Activated T-helper 17 cell treated with anti-CD3 and anti-CD28 coated beads, Interleukin-2, amount 50 U/mL, for 72 hours (primary cell): ENCODE results near the gene SSC5D. TPM values are rescaled to one million over a fixed set of nuclear protein-coding genes. Genes with fewer than 3 reads are reported as not detected.

Experiments
- ATAC-seq: fragments of 150-1000 bp; cut with Tn5 transposase; replicated peaks from 2 replicates; pipeline ENCODE4 v1.10.0; 2021; ENCODE audit warnings: mild to moderate bottlenecking, moderate library complexity
- H3K27ac Mint-ChIP-seq: one replicate; pipeline ENCODE4 v1.8.0; 2022; ENCODE audit warnings: mixed read lengths
- H3K27me3 Mint-ChIP-seq: one replicate; pipeline ENCODE4 v1.8.0; 2022; ENCODE audit warnings: mixed read lengths
- H3K36me3 Mint-ChIP-seq: one replicate; pipeline ENCODE4 v1.8.0; 2022; ENCODE audit warnings: low read depth, mild to moderate bottlenecking, mixed read lengths
- H3K4me1 Mint-ChIP-seq: one replicate; pipeline ENCODE4 v1.8.0; 2022; ENCODE audit warnings: mixed read lengths
- H3K4me3 Mint-ChIP-seq: one replicate; pipeline ENCODE4 v1.8.0; 2022; ENCODE audit warnings: mild to moderate bottlenecking, mixed read lengths
- H3K9me3 Mint-ChIP-seq: one replicate; pipeline ENCODE4 v1.8.0; 2022; ENCODE audit warnings: mixed read lengths
- total RNA-seq, 2 donors: library from RNA; stranded (reverse); gene quantifications; one replicate each; pipeline ENCODE4 v1.2.3, GENCODE V29; 2022

SSC5D gene
- total RNA-seq, 2 donors from 2014 or later, result 0.41 to 0.69 TPM

DNA sequence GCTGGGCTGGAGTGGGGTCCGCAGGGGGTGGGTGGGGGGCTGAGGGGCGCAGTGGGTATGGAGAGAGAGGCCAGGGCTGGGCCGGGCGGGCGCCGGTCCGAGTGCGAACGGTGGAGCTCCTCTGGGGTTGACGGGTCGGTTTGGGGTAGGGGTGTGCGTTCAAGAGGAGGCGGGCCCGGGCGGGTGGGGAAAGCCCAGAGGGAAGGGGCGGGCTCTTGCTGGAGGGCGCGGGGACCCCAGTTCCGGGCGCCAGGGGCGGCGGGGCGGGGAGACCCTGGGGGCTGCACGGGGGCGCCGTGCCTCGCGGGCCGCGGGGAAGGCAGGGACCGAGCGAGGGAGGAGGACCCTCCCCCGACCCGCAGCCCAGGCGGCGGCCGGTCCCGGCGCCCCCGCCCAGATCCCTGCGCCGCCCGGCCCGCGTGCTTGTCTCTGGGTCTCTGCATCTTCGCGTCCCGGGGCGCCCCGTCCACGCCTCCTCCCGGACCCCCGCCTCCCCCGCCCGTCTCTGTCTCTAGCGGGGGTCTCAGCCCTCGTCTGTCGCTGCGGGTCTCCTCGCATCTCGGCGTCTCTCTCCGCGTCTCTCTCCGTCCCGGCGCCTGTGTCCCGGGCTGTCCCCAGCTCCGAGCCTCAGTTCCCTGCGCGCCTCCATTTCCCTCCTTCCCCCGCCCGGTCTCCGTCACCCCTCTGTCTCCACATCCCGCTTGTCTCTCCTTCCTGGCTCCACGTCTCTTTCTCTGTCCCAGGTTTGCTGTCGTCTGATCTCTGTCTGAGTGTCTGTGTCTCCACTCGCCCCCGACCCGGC, 36.9 kb upstream of the SSC5D start:
- peak overlapping the region; percentile 51 for H3K4me3 Mint-ChIP-seq
- no peak for ATAC-seq
- no peaks in the 10 kb centered on the region for H3K36me3 Mint-ChIP-seq
- no peak overlapping the region for H3K27ac Mint-ChIP-seq
- no peaks in the 10 kb centered on the region for H3K9me3 Mint-ChIP-seq
- peaks cover 18% of the 10 kb centered on the region for H3K27me3 Mint-ChIP-seq
- no peaks in the 10 kb centered on the region for H3K4me1 Mint-ChIP-seq

DNA sequence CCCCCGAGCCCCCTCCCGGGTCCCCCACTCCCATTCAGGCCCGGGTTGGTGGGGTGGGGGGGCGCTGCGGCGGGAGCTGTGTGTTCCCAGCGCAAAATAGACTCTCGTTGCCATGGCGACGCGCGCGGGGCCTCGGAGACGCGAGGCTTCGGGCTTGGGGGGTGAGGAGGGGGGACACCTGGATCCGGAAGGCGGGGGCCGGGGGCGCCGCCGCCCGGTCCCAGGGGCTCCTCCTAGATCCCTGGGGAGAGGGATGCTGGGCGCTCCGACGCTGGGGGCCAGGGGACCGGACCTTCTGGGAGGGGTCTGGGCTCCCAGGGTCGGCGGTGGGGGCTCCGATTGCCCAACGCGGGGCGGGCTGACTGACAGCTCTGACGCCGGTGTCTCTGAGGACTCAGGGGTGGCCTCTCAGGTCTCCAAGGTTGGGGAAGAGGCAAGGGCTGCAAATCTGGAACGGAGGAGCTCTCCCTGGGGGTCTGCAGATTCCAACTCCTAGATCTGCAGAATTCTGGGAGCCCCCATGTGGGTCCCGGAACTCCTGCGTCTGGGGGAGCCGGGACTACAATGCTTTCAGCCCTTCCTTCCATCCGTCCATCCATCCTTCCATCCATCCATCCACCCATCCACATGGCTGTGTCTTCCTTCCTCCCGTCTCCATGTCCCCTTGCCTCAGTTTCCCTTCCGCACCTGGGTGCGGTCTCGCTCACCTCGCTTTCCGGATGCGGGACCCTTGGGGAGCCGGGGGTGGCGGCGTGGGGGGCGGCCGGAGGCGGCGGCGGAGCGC, 36.1 kb upstream of the SSC5D start:
- no peak for ATAC-seq
- no peaks in the 10 kb centered on the region for H3K36me3 Mint-ChIP-seq
- peak overlapping the region; percentile 51 for H3K4me3 Mint-ChIP-seq
- H3K27me3 Mint-ChIP-seq, result peaks cover 18% of the 10 kb centered on the region
- H3K9me3 Mint-ChIP-seq, result no peaks in the 10 kb centered on the region
- H3K4me1 Mint-ChIP-seq, result no peaks in the 10 kb centered on the region
- no peak overlapping the region for H3K27ac Mint-ChIP-seq

DNA sequence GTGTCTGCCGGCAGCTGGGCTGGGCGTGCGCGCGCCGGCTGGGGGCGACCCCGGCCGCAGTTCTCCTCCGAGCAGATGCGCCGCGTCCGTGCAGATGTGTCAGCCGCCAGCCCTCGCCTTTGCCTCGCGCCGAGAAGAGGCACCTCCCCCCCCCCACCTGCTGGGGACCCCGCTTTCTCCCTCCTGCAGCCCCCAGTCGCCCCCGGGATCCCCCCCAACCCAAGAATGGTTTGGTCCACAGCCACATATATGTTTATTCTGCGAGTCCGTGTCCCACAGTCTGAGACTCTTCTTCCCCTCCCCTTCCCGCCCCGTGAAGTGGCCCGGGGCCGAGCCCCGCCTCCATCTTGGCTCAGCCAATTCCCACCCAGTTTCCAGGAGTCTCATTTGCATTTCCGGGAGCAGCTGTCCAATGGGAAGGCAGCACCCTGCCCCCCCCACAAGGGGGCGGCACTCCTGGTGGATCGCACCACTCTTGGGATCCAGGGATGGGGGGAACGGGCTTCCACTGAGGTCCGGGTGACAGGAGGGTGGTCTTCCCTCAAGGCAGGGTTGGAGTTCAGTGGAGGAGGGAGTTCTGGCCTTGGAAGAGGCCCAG, 35.4 kb upstream of the SSC5D start:
- H3K4me1 Mint-ChIP-seq, result no peaks in the 10 kb centered on the region
- H3K4me3 Mint-ChIP-seq, result peak overlapping the region; percentile 39
- H3K27ac Mint-ChIP-seq, result no peak overlapping the region

DNA sequence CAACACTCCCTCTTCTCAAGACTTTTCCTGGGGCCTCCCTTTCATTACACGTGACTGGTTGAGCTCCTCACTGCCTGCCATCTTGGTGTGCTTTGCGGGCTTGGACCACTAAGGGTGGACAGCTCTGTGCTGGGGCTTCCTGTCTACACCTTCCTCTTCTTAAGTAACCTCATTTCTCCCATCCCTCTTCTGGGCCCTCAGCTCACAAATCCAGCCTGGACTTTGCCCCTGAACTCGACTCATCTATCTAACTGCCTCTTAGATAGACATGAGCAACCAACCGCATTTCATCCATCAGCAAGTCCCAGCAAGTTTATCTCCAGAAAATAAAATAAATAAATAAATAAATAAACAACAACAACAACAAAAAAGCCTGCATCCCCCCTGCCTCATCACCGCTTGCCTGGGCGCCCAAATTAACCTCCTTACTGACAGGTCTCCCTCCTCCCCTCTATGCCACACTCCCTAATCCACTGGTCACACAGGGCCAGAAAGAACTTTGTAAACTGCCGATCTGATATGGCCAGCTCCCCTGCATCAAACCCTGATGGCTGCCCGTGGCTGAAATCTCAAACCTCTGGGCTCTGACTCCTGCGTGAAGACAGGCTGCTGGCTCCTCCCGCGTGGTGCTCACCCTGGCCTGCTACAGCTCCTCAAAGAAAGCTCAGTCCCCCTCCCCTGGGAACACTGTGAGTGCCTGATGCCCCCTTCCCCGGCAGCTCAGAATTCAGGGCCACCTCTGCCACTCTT, 34.5 kb upstream of the SSC5D start:
- H3K27ac Mint-ChIP-seq, result no peak overlapping the region
- H3K36me3 Mint-ChIP-seq, result no peaks in the 10 kb centered on the region
- peaks cover 18% of the 10 kb centered on the region for H3K27me3 Mint-ChIP-seq
- H3K4me1 Mint-ChIP-seq, result no peaks in the 10 kb centered on the region
- peak overlapping the region; percentile 39 for H3K4me3 Mint-ChIP-seq
- no peak for ATAC-seq
- no peaks in the 10 kb centered on the region for H3K9me3 Mint-ChIP-seq

More for the DNA sequence above, 35.4 kb upstream of the SSC5D start:
- no peaks in the 10 kb centered on the region for H3K9me3 Mint-ChIP-seq
- peak; percentile 65 for ATAC-seq
- H3K36me3 Mint-ChIP-seq, result no peaks in the 10 kb centered on the region
- peaks cover 18% of the 10 kb centered on the region for H3K27me3 Mint-ChIP-seq

DNA sequence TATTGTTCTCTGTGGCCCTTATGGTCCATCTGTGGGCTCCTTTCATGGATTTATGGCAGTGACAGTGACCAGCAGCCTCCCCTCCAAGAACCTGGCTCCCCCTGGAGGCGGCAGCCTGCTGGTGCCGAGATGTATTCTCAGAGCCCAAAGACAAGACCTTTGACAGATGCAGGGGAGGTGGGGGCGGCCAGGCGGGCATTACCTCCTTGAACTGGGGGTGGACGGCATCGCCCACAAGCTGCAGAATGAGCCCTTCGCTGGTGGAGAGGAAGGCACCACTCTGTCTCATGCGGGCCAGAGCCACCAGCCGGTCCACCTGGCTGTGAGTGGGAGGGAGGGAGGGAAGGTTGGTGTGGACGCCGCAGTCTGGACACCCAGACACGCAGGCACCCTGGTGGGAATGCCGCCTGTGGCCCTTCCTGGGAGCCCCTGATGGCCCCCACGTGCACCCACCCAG, 33.4 kb upstream of the SSC5D start:
- Mint-ChIP-seq H3K27ac (no peak overlapping the region), H3K36me3 (no peaks in the 10 kb centered on the region), H3K4me3 (no peak overlapping the region), H3K27me3 (peaks cover 18% of the 10 kb centered on the region), H3K4me1 (no peaks in the 10 kb centered on the region), H3K9me3 (no peaks in the 10 kb centered on the region)
- no peak for ATAC-seq

DNA sequence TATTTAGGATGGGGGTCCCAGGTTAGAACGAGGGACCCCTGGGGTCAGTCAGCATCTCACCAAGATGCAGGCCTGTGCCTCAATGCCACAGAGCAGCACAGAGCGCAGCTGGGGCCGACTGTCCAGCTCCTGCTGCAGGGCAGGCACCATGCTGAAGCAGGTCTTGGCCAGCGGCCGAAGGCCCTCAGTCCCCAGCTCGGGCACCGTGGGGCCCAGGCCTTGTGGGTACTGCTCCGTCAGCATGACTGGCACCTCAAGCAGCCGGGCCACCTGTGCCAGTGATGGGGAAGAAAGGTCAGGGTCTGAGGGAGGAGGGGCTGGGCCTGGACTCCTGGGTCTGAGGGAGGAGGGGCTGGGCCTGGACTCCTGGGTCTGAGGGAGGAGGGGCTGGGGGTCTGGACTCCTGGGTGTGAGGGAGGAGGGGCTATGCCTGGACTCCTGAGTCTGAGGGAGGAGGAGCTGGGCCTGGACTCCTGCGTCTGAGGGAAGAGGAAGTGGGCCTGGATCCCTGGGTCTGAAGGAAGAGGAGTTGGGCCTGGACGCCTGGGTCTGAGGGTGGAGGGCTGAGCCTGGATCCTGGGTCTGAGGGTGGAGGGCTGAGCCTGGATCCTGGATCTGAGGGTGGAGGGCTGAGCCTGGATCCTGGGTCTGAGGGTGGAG, 32.5 kb upstream of the SSC5D start:
- peaks cover 7% of the 10 kb centered on the region for H3K4me1 Mint-ChIP-seq
- H3K27ac Mint-ChIP-seq, result no peak overlapping the region
- no peaks in the 10 kb centered on the region for H3K36me3 Mint-ChIP-seq
- peaks cover 14% of the 10 kb centered on the region for H3K27me3 Mint-ChIP-seq
- H3K9me3 Mint-ChIP-seq, result no peaks in the 10 kb centered on the region
- no peak for ATAC-seq
- H3K4me3 Mint-ChIP-seq, result no peak overlapping the region

DNA sequence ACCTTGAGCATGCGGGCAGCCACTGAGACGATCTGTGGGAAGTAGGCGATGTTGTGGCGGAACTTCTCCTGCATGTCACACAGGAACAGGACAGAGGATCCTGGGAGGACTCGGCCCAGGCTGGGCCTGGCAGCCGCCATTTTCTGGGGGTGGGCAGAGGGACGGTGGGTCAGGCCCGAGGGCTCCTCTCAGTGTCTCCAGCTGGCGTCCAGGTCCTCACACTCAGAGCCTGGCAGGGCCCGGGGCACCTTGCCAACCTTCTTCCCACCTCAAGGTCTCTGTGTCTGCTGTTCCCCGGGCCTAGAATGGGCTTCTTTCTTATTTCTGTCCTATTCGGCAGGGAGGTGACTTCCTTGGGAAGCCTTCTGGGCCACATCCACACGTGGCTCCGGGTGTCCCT, 31.9 kb upstream of the SSC5D start:
- ATAC-seq, result no peak
- Mint-ChIP-seq H3K36me3 (no peaks in the 10 kb centered on the region), H3K27me3 (peaks cover 11% of the 10 kb centered on the region), H3K4me1 (peaks cover 10% of the 10 kb centered on the region), H3K9me3 (no peaks in the 10 kb centered on the region), H3K4me3 (no peak overlapping the region), H3K27ac (no peak overlapping the region)

DNA sequence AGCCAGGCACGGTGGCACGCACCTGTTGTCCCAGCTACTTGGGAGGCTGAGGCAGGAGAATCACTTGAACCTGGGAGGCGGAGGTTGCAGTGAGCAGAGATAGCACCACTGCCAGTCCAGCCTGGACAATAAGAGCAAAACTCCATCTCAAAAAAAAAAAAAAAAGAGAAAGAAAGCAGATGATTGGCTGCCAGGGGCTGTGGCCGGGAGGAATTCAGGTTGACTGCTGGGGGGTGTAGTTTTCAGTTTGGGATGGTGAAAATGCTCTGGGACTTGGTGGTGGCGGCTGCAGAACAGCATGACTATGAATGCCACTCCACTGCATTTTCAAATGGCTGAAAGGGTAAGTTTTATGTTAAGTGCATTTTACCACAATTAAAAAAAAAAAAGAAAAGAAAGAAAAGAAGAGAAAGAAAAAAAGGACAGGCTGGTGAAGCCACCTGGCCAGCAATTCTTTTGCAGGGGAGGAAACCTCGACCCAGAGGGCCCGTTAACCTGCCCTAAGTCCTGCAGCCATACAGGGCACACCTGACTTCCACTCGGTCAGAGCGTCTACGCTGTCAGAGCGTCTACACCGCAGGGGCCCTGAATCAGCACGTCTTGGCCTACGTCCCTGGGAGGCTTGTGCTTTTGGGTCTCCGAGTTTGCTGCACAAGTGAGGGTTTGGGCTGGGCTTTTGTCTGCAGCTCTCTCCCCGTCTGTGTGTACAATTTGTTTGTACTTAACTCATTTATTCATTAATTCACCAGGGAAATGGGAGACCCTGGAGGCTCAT, 30.4 kb upstream of the SSC5D start:
- no peak overlapping the region for H3K27ac Mint-ChIP-seq

DNA sequence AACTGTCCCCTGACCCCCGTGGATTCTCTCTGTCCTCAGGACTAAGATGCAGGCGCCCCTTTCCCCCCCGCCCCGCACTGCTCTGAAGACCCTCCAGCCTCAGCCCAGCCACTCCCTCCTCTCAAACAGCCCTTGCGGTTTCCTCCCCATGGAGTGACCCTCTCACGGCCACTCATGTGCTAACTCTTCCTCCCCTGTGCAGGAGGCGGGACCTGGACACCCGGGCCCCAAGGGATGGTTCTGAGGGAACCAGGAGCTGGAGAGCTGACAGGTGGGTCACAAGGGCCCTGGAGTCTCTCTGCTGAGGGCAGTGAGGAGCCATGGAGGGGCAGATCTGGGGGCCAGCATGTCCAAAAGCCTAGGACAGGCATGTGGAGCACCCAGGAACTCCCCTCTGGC, 28.7 kb upstream of the SSC5D start:
- no peak for ATAC-seq
- H3K27me3 Mint-ChIP-seq, result no peaks in the 10 kb centered on the region
- H3K27ac Mint-ChIP-seq, result no peak overlapping the region
- H3K4me1 Mint-ChIP-seq, result peaks cover 10% of the 10 kb centered on the region
- H3K9me3 Mint-ChIP-seq, result no peaks in the 10 kb centered on the region
- H3K36me3 Mint-ChIP-seq, result no peaks in the 10 kb centered on the region
- H3K4me3 Mint-ChIP-seq, result peak overlapping the region; percentile 88

More for the DNA sequence above, 30.4 kb upstream of the SSC5D start:
- H3K27me3 Mint-ChIP-seq, result peaks cover 4% of the 10 kb centered on the region
- no peak overlapping the region for H3K4me3 Mint-ChIP-seq
- ATAC-seq, result no peak
- H3K9me3 Mint-ChIP-seq, result no peaks in the 10 kb centered on the region
- H3K36me3 Mint-ChIP-seq, result no peaks in the 10 kb centered on the region
- H3K4me1 Mint-ChIP-seq, result peaks cover 10% of the 10 kb centered on the region

DNA sequence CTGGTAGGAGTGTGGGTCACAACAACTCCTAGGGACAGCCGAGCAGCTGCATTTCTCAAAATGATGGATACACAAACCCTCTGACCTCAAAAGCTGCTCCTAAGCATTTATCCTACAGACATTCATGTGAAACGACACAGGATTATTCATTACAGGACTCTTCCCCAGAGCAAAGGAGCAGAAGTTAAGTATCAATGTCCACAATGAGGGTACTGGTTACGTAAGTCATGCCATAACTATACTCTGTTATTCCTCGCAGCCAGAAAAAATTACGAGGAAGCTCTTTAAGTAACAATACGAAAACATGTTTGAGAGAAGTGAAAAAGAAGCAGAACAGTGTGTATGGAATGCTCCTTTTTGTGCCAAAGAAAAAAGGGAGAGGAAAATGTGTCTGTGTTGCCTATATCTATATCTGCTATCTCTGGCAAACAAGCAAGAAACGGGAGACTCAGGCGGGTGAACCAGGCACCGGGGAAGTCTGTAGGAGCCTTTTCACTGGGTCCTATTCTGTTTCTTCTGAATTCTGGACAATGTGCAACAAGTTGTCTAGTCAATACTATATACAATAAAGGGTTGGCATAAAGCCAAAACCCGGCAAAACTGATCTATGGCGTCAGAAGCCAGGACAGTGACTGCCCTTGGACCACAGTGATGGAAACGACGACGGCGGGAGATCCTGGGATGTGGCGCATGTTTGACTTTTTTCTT, 28.1 kb upstream of the SSC5D start:
- Mint-ChIP-seq H3K4me3 (peak overlapping the region; percentile 88), H3K9me3 (no peaks in the 10 kb centered on the region), H3K36me3 (no peaks in the 10 kb centered on the region), H3K4me1 (peaks cover 10% of the 10 kb centered on the region), H3K27me3 (no peaks in the 10 kb centered on the region), H3K27ac (no peak overlapping the region)
- ATAC-seq, result no peak

DNA sequence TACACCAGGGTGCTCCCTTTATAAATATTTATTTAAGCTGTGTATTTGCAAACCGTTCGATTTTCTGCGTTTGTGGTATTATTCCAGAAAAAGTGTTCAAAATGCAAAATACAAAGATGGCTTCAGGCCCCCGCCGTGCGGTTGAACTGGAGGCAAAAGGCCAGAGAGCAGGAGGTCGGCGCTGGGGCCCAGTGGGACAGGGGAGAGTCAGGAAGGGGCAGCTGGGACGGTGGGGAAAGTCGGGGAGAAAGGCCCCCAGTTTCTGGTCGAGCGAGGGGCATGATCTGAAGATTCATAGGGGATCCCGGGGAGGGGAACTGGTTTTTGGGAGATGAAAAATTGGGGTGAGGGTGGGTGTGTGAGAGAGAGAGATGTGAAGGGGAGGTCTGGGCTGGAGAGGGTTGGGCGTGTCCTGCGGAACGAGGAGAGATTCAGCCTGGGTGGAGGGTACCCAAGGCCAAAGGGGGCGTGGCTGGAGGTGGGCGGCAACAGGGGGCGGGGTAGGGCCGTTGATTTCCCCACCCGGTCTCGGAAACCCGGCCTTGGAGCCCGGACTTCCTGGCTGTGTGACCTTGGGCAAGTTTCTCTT, 27.5 kb upstream of the SSC5D start:
- Mint-ChIP-seq H3K4me1 (peaks cover 10% of the 10 kb centered on the region), H3K27me3 (no peaks in the 10 kb centered on the region), H3K36me3 (no peaks in the 10 kb centered on the region), H3K9me3 (no peaks in the 10 kb centered on the region), H3K27ac (peak overlapping the region; percentile 83), H3K4me3 (peak overlapping the region; percentile 88)
- ATAC-seq, result no peak

DNA sequence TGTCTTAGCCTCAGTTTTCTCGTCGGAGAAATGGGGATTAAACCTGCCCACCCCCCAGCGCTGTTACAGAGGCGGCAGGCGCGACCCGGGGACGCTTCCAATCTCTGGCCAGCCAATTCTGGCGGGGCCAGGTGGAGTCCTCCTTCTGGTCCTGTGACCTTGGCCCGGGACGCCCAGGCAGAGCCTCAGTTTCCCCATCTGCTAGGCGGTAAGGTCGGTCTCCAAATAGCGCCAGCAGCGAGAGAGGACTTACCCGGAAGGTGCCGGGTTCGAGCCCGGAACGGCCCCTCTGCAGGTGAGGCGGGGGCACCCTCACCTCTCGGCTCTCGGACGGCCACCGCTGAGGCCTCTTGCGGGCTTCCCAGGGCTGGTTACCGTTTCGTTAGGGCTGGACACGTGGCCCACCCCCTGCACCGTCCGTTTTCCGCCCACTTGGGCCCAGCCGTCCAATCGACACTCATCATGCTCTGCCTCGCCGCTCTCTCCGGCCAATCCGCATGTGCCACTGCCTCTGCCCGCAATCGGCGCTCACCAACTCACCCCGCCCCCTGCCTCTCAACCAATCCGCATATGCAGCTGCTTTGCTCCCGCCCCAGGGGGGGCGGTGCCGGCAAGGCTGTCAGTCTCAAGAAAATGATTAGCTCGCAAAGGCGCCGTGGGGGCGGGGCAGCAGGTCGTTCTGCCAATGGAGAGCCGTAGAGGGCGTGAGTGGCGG, 26.8 kb upstream of the SSC5D start, which contains the start of gene ISOC2:
TSS of gene ISOC2 (minus strand) at position 384 of the 715 bp plus-strand sequence. CDS start 5,156 bp downstream, outside the sequence.
- Mint-ChIP-seq H3K9me3 (no peaks in the 10 kb centered on the region), H3K36me3 (no peaks in the 10 kb centered on the region)
- peak; percentile 98 for ATAC-seq

More for the DNA sequence above, 26.8 kb upstream of the SSC5D start, which contains the start of gene ISOC2:
- peak within 1 kb of the TSS; percentile 83 for H3K27ac Mint-ChIP-seq
- H3K27me3 Mint-ChIP-seq, result no peaks in the 10 kb centered on the region
- peaks cover 10% of the 10 kb centered on the region for H3K4me1 Mint-ChIP-seq
- peak within 1 kb of the TSS; percentile 88 for H3K4me3 Mint-ChIP-seq
